ENCODE measurements around the gene LACTB. TPM values are rescaled to one million over a fixed set of nuclear protein-coding genes. Genes with fewer than 3 reads are reported as not detected.

LACTB gene
- total RNA-seq, 1 experiment from 2014 or later: 17.2 TPM

DNA sequence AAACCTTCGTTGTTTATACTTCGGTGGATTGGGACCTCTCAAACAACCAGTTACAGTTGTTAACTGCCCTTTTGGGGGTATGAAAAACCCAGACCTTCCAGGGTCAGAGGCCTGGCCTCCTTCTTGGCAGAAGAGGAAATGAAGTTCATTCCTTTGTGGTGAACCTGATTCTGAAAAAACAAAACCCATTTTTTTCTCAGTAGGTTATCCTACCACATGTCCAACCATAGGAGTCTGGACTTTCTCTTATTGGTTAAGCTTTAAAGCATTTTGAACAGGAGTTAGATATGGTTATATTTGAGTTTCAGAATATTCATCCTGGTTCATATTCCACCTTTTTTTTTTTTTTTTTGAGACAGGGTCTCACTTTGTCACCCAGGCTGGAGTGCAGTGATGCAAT, 7.2 kb upstream of the LACTB start:
- TF ChIP-seq, protein P1, sequence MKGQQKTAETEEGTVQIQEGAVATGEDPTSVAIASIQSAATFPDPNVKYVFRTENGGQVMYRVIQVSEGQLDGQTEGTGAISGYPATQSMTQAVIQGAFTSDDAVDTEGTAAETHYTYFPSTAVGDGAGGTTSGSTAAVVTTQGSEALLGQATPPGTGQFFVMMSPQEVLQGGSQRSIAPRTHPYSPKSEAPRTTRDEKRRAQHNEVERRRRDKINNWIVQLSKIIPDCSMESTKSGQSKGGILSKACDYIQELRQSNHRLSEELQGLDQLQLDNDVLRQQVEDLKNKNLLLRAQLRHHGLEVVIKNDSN (CRISPR knock-in tag; IDR thresholded peaks at IDR 0.05): no peak
- TF ChIP-seq ATF1 (CRISPR knock-in tag; IDR thresholded peaks at IDR 0.05) (no peak), CBFB (CRISPR knock-in tag; IDR thresholded peaks at IDR 0.05; ENCODE audit: low read depth) (no peak), NFYB (CRISPR knock-in tag; conservative IDR thresholded peaks at IDR 0.05; ENCODE audit: low read depth) (no peak)
- TF ChIP-seq, protein P2, sequence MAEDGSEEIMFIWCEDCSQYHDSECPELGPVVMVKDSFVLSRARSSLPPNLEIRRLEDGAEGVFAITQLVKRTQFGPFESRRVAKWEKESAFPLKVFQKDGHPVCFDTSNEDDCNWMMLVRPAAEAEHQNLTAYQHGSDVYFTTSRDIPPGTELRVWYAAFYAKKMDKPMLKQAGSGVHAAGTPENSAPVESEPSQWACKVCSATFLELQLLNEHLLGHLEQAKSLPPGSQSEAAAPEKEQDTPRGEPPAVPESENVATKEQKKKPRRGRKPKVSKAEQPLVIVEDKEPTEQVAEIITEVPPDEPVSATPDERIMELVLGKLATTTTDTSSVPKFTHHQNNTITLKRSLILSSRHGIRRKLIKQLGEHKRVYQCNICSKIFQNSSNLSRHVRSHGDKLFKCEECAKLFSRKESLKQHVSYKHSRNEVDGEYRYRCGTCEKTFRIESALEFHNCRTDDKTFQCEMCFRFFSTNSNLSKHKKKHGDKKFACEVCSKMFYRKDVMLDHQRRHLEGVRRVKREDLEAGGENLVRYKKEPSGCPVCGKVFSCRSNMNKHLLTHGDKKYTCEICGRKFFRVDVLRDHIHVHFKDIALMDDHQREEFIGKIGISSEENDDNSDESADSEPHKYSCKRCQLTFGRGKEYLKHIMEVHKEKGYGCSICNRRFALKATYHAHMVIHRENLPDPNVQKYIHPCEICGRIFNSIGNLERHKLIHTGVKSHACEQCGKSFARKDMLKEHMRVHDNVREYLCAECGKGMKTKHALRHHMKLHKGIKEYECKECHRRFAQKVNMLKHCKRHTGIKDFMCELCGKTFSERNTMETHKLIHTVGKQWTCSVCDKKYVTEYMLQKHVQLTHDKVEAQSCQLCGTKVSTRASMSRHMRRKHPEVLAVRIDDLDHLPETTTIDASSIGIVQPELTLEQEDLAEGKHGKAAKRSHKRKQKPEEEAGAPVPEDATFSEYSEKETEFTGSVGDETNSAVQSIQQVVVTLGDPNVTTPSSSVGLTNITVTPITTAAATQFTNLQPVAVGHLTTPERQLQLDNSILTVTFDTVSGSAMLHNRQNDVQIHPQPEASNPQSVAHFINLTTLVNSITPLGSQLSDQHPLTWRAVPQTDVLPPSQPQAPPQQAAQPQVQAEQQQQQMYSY (CRISPR knock-in tag; IDR thresholded peaks at IDR 0.05): no peak
- TF ChIP-seq, protein P3, sequence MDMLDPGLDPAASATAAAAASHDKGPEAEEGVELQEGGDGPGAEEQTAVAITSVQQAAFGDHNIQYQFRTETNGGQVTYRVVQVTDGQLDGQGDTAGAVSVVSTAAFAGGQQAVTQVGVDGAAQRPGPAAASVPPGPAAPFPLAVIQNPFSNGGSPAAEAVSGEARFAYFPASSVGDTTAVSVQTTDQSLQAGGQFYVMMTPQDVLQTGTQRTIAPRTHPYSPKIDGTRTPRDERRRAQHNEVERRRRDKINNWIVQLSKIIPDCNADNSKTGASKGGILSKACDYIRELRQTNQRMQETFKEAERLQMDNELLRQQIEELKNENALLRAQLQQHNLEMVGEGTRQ (CRISPR knock-in tag; IDR thresholded peaks at IDR 0.05): no peak
- TF ChIP-seq, protein P4, sequence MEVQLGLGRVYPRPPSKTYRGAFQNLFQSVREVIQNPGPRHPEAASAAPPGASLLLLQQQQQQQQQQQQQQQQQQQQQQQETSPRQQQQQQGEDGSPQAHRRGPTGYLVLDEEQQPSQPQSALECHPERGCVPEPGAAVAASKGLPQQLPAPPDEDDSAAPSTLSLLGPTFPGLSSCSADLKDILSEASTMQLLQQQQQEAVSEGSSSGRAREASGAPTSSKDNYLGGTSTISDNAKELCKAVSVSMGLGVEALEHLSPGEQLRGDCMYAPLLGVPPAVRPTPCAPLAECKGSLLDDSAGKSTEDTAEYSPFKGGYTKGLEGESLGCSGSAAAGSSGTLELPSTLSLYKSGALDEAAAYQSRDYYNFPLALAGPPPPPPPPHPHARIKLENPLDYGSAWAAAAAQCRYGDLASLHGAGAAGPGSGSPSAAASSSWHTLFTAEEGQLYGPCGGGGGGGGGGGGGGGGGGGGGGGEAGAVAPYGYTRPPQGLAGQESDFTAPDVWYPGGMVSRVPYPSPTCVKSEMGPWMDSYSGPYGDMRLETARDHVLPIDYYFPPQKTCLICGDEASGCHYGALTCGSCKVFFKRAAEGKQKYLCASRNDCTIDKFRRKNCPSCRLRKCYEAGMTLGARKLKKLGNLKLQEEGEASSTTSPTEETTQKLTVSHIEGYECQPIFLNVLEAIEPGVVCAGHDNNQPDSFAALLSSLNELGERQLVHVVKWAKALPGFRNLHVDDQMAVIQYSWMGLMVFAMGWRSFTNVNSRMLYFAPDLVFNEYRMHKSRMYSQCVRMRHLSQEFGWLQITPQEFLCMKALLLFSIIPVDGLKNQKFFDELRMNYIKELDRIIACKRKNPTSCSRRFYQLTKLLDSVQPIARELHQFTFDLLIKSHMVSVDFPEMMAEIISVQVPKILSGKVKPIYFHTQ (CRISPR knock-in tag; IDR thresholded peaks at IDR 0.05): no peak
- TF ChIP-seq, protein P5, sequence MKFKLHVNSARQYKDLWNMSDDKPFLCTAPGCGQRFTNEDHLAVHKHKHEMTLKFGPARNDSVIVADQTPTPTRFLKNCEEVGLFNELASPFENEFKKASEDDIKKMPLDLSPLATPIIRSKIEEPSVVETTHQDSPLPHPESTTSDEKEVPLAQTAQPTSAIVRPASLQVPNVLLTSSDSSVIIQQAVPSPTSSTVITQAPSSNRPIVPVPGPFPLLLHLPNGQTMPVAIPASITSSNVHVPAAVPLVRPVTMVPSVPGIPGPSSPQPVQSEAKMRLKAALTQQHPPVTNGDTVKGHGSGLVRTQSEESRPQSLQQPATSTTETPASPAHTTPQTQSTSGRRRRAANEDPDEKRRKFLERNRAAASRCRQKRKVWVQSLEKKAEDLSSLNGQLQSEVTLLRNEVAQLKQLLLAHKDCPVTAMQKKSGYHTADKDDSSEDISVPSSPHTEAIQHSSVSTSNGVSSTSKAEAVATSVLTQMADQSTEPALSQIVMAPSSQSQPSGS (CRISPR knock-in tag; IDR thresholded peaks at IDR 0.05; ENCODE audit: borderline replicate concordance, low read depth): no peak
- TF ChIP-seq, protein P6, sequence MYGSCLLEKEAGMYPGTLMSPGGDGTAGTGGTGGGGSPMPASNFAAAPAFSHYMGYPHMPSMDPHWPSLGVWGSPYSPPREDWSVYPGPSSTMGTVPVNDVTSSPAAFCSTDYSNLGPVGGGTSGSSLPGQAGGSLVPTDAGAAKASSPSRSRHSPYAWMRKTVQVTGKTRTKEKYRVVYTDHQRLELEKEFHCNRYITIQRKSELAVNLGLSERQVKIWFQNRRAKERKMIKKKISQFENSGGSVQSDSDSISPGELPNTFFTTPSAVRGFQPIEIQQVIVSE (CRISPR knock-in tag; IDR thresholded peaks at IDR 0.05; ENCODE audit: borderline replicate concordance): no peak
- no peak for ATAC-seq
- peaks cover 4% of the 10 kb centered on the region for H3K36me3 Mint-ChIP-seq

DNA sequence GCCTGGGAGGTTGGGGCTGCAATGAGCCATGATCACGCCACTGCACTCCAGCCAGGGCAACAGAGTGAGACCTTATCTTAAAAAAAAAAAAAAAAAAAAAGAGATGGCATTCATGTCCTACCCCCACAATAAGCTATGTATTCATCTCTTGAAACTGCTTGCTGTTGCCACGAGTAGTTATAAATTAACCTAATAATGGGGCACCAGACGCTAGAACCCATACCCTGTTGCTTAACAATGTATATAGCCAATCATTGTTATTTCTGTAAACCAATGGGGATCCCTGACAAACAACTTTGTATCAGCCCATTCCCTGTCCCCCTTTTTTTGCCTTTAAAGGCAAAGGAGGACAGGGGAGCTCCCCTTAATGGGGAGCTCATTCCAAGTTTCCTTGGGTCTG, 2.8 kb upstream of the LACTB start:
- no peak for DNase-seq (ENCODE audit: low spot score)
- Mint-ChIP-seq H3K27me3 (ENCODE audit: low read depth) (no peaks in the 10 kb centered on the region; the same call in 1 of the 2 replicates), H3K4me1 (peaks cover 10% of the 10 kb centered on the region), H3K9me3 (peaks cover 14% of the 10 kb centered on the region), H3K4me3 (no peak overlapping the region), H3K36me3 (peaks cover 8% of the 10 kb centered on the region), H3K27ac (no peak overlapping the region)
- ChIA-PET CTCF (no interaction called here), POLR2A (no interaction called here)
- ATAC-seq: no peak
- TF ChIP-seq, protein P6 (CRISPR knock-in tag; IDR thresholded peaks at IDR 0.05; ENCODE audit: borderline replicate concordance): no peak
- TF ChIP-seq ZNF396 (CRISPR knock-in tag; IDR thresholded peaks at IDR 0.05; ENCODE audit: borderline replicate concordance) (no peak), GABPB1 (CRISPR knock-in tag; IDR thresholded peaks at IDR 0.05) (no peak), JUN (CRISPR knock-in tag; IDR thresholded peaks at IDR 0.05) (no peak), ZNF219 (CRISPR knock-in tag; IDR thresholded peaks at IDR 0.05; ENCODE audit: borderline replicate concordance) (no peak), FOXK1 (CRISPR knock-in tag; IDR thresholded peaks at IDR 0.05) (no peak)
- TF ChIP-seq, protein P7, sequence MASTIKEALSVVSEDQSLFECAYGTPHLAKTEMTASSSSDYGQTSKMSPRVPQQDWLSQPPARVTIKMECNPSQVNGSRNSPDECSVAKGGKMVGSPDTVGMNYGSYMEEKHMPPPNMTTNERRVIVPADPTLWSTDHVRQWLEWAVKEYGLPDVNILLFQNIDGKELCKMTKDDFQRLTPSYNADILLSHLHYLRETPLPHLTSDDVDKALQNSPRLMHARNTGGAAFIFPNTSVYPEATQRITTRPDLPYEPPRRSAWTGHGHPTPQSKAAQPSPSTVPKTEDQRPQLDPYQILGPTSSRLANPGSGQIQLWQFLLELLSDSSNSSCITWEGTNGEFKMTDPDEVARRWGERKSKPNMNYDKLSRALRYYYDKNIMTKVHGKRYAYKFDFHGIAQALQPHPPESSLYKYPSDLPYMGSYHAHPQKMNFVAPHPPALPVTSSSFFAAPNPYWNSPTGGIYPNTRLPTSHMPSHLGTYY (CRISPR knock-in tag; IDR thresholded peaks at IDR 0.05): no peak
- TF ChIP-seq, protein P8, sequence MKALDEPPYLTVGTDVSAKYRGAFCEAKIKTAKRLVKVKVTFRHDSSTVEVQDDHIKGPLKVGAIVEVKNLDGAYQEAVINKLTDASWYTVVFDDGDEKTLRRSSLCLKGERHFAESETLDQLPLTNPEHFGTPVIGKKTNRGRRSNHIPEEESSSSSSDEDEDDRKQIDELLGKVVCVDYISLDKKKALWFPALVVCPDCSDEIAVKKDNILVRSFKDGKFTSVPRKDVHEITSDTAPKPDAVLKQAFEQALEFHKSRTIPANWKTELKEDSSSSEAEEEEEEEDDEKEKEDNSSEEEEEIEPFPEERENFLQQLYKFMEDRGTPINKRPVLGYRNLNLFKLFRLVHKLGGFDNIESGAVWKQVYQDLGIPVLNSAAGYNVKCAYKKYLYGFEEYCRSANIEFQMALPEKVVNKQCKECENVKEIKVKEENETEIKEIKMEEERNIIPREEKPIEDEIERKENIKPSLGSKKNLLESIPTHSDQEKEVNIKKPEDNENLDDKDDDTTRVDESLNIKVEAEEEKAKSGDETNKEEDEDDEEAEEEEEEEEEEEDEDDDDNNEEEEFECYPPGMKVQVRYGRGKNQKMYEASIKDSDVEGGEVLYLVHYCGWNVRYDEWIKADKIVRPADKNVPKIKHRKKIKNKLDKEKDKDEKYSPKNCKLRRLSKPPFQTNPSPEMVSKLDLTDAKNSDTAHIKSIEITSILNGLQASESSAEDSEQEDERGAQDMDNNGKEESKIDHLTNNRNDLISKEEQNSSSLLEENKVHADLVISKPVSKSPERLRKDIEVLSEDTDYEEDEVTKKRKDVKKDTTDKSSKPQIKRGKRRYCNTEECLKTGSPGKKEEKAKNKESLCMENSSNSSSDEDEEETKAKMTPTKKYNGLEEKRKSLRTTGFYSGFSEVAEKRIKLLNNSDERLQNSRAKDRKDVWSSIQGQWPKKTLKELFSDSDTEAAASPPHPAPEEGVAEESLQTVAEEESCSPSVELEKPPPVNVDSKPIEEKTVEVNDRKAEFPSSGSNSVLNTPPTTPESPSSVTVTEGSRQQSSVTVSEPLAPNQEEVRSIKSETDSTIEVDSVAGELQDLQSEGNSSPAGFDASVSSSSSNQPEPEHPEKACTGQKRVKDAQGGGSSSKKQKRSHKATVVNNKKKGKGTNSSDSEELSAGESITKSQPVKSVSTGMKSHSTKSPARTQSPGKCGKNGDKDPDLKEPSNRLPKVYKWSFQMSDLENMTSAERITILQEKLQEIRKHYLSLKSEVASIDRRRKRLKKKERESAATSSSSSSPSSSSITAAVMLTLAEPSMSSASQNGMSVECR (CRISPR knock-in tag; IDR thresholded peaks at IDR 0.05; ENCODE audit: borderline replicate concordance): no peak

More for the DNA sequence above, 7.2 kb upstream of the LACTB start:
- no peaks in the 10 kb centered on the region for H3K4me1 Mint-ChIP-seq
- no peak overlapping the region for H3K27ac Mint-ChIP-seq
- no peak overlapping the region for H3K4me3 Mint-ChIP-seq
- ChIA-PET CTCF (interaction anchor here (0.7 kb wide), 1 partner anchor 372 kb away, joined by 3 read pairs; no protein-coding TSS in a partner anchor), POLR2A (interaction anchor here (1.0 kb wide), 1 partner anchor 43 kb away, joined by 3 read pairs; the partner anchor contains the start of gene RPS27L)
- DNase-seq (ENCODE audit: low spot score): no peak
- H3K9me3 Mint-ChIP-seq: peaks cover 6% of the 10 kb centered on the region
- H3K27me3 Mint-ChIP-seq (ENCODE audit: low read depth): no peaks in the 10 kb centered on the region; the same call in 1 of the 2 replicates
